ENCODE measurements around the gene OR4C45.

DNA sequence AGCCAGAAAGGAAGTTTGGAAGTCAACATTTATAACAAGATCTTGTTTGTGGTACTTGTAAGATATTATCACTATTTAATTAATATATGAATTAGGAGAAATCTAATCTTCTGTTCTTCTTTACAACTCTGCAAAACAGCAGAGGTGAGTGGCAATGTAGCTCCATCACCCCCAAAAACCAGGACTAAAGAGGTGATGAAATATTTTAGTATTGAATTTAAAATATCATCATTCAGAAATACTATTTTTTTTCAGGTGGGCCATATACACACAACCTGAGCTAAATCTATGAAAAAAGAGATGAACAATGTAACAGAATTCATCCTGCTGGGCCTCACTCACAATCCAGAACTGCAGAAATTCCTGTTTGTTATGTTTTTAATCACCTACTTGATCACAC lies at the start of gene OR4C45:
- TF ChIP-seq, protein P1, sequence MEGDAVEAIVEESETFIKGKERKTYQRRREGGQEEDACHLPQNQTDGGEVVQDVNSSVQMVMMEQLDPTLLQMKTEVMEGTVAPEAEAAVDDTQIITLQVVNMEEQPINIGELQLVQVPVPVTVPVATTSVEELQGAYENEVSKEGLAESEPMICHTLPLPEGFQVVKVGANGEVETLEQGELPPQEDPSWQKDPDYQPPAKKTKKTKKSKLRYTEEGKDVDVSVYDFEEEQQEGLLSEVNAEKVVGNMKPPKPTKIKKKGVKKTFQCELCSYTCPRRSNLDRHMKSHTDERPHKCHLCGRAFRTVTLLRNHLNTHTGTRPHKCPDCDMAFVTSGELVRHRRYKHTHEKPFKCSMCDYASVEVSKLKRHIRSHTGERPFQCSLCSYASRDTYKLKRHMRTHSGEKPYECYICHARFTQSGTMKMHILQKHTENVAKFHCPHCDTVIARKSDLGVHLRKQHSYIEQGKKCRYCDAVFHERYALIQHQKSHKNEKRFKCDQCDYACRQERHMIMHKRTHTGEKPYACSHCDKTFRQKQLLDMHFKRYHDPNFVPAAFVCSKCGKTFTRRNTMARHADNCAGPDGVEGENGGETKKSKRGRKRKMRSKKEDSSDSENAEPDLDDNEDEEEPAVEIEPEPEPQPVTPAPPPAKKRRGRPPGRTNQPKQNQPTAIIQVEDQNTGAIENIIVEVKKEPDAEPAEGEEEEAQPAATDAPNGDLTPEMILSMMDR (IDR thresholded peaks at IDR 0.05) = no peak
- TF ChIP-seq PHF8 (IDR thresholded peaks at IDR 0.05; ENCODE audit: borderline replicate concordance, low read depth) = no peak
- TF ChIP-seq EHMT2 (IDR thresholded peaks at IDR 0.05; ENCODE audit: low read depth) = no peak
- no peak for TF ChIP-seq JUN (IDR thresholded peaks at IDR 0.05)
- TF ChIP-seq BHLHE40 (IDR thresholded peaks at IDR 0.05; ENCODE audit: low read depth, low read length) = no peak
- no peak for TF ChIP-seq POLR2A (IDR thresholded peaks at IDR 0.05; ENCODE audit: low read length)
- TF ChIP-seq HOXB13 (CRISPR knock-in tag; IDR thresholded peaks at IDR 0.05; ENCODE audit: low read depth) = no peak
- TF ChIP-seq KDM1A (IDR thresholded peaks at IDR 0.05; ENCODE audit: low read depth) = no peak
- TF ChIP-seq KDM5A (IDR thresholded peaks at IDR 0.05) = no peak
- no peak for TF ChIP-seq RFX5 (IDR thresholded peaks at IDR 0.05)
- TF ChIP-seq FOSL2 (IDR thresholded peaks at IDR 0.05) = no peak
- TF ChIP-seq FOSL2 (CRISPR knock-in tag; IDR thresholded peaks at IDR 0.05) = no peak
- TF ChIP-seq RAD21 (conservative IDR thresholded peaks at IDR 0.05 in 1 of 2, IDR thresholded peaks at IDR 0.05 in 1 of 2) = no peak
- TF ChIP-seq EP300 (IDR thresholded peaks at IDR 0.05) = no peak
